Measurements from ENCODE around the gene KAT5.
"Not testable (repeated sequence)": the region's sequence is repeated elsewhere in the genome, so short reads cannot be mapped to it uniquely, and the experiment has no call there.

Gene KAT5

GRCh38 chr11:65709661-65710060, 2.4 kb upstream of the KAT5 start:
- no peak for DNase-seq (ENCODE audit: low read depth, low spot score)

- no peak for DNase-seq (ENCODE audit: low read depth, low spot score)
These were observed 1.6 kb upstream of the KAT5 start for GRCh38 chr11:65710421-65710820.

GRCh38 chr11:65712633-65713076, 603 bp downstream of the KAT5 start:
- DNase-seq (ENCODE audit: low read depth, low spot score): no peak

- no peak for DNase-seq (ENCODE audit: low read depth, low spot score)
These were observed 1.3 kb downstream of the KAT5 start for GRCh38 chr11:65713212-65713969.

- DNase-seq (ENCODE audit: low read depth, low spot score): no peak
These were observed 2.4 kb downstream of the KAT5 start for GRCh38 chr11:65714433-65714832.

- no peak for DNase-seq (ENCODE audit: low read depth, low spot score)
These were observed 4.2 kb downstream of the KAT5 start for GRCh38 chr11:65716302-65716701.

GRCh38 chr11:65716774-65717405, 4.8 kb downstream of the KAT5 start:
- no peak for DNase-seq (ENCODE audit: low read depth, low spot score)

- no peak for DNase-seq (ENCODE audit: low read depth, low spot score)
These were observed 5.9 kb downstream of the KAT5 start for GRCh38 chr11:65717906-65718305.

- DNase-seq (ENCODE audit: low read depth, low spot score): no peak
These were observed 6.5 kb downstream of the KAT5 start for GRCh38 chr11:65718531-65718930.

- DNase-seq (ENCODE audit: low read depth, low spot score): no peak
These were observed 7.0 kb downstream of the KAT5 start for GRCh38 chr11:65718964-65719492.

GRCh38 chr11:65719871-65720210, 7.8 kb downstream of the KAT5 start:
- no peak for DNase-seq (ENCODE audit: low read depth, low spot score)

- DNase-seq (ENCODE audit: low read depth, low spot score): peak; percentile 47
These were observed 8.3 kb downstream of the KAT5 start, which contains the start of gene RNASEH2C for GRCh38 chr11:65720211-65720934. Gene RNASEH2C, minus strand, starts transcription at chr11:65720798. Its CDS starts 40 bp downstream, at chr11:65720758.

GRCh38 chr11:65722261-65722660, 10.2 kb downstream of the KAT5 start:
- no peak for DNase-seq (ENCODE audit: low read depth, low spot score)

- no peak for DNase-seq (ENCODE audit: low read depth, low spot score)
These were observed 14.6 kb downstream of the KAT5 start for GRCh38 chr11:65726660-65727059.

- DNase-seq (ENCODE audit: low read depth, low spot score): no peak
These were observed 15.8 kb downstream of the KAT5 start for GRCh38 chr11:65727865-65728264.

GRCh38 chr11:65730461-65730860, 18.4 kb downstream of the KAT5 start:
- DNase-seq (ENCODE audit: low read depth, low spot score): no peak

- not testable (repeated sequence) for DNase-seq (ENCODE audit: low read depth, low spot score)
These were observed 23.1 kb downstream of the KAT5 start for GRCh38 chr11:65735111-65735510.

GRCh38 chr11:65736810-65737209, 24.8 kb downstream of the KAT5 start:
- DNase-seq (ENCODE audit: low read depth, low spot score): no peak

GRCh38 chr11:65739022-65739421, 27.0 kb downstream of the KAT5 start:
- DNase-seq (ENCODE audit: low read depth, low spot score): no peak

GRCh38 chr11:65741185-65741584, 29.1 kb downstream of the KAT5 start:
- DNase-seq (ENCODE audit: low read depth, low spot score): no peak

GRCh38 chr11:65742353-65742752, 30.3 kb downstream of the KAT5 start:
- DNase-seq (ENCODE audit: low read depth, low spot score): no peak

GRCh38 chr11:65743681-65744025, 31.6 kb downstream of the KAT5 start:
- no peak for DNase-seq (ENCODE audit: low read depth, low spot score)
